ENCODE data around the gene UGT1A8. TPM values are rescaled to one million over a fixed set of nuclear protein-coding genes. Genes with fewer than 3 reads are reported as not detected.

Gene UGT1A8
- total RNA-seq, 1 experiment from 2014 or later: not detected

DNA sequence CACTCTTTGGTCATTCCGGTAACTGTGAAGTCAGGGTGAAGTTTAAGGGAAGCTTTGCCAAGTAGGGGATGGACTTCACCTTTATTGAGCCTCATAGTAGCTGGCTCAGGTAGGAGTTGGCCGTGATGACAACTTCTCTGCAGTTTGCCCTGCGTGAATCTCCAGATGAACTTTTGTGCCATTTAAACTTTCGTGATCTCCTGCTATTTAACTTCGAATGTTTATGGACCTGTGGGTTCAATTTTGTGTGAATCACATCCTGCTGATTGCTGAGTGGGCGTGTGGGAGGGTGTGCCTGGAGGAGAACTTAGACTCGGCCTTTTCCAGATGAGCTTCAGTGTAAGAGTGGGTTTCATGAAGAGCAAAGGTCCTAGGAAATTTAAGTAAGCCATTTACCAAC lies 146.8 kb downstream of the UGT1A8 start:
- DNase-seq (ENCODE audit: low spot score): peak; percentile 29

DNA sequence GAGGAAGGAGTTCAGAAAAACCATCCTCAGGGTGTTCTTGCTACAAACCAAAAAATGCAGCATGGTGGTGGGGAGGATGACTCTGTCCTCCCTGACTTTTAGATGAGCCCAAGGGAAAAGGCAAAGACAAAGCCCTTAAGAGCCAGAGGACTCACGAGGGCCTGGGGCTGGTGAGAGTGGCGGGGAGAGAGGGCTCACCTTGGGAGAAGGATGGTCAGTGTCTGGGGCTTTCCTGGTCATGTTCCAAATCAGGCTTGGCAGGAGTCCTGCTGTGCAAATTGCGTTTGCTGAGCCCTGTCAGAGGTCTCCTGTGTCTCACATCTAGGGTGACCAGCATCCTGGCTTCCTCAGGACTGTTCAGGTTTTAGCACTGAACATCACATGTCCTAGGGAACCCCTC lies 147.3 kb downstream of the UGT1A8 start:
- no peak for DNase-seq (ENCODE audit: low spot score)

DNA sequence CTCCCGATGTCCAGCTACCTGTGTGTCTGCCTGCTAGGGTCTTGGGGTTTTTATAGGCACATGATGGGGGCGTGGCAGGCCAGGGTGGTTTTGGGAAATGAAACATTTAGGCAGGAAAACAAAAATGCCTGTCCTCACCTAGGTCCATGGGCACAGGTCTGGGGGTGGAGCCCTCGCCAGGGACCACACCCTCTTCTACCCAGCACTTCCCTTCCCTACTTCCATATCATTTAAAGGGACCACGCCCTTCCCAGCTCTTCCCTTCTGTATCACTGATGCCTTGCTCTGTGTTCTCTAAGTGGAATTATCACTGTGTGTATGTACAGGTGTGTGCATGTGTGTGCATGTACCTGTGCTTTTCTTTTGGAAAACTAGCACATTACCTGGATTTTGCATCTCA lies 149.0 kb downstream of the UGT1A8 start:
- no peak for DNase-seq (ENCODE audit: low spot score)

DNA sequence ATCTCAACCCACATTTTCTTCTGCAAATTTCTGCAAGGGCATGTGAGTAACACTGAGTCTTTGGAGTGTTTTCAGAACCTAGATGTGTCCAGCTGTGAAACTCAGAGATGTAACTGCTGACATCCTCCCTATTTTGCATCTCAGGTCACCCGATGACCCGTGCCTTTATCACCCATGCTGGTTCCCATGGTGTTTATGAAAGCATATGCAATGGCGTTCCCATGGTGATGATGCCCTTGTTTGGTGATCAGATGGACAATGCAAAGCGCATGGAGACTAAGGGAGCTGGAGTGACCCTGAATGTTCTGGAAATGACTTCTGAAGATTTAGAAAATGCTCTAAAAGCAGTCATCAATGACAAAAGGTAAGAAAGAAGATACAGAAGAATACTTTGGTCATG lies 150.6 kb downstream of the UGT1A8 start:
- DNase-seq (ENCODE audit: low spot score): no peak

DNA sequence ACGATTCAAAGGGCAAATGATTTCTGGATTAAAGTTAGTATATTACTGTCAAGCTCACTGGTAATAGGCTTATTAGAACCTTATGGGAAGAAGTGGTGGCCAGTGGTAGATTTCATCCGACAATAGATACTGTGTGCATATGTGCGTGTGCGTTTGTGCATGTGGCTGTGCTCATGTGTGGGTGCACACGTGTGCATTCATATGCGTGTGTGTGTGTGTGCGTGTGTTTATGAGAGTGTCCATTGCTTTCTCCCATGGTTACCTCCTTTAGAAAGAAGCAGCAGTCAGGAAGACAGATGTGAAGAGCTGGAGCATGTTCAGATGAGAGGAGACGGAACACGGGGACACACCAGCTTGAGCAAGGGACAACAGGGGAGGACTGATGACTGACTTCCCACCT lies 151.8 kb downstream of the UGT1A8 start:
- DNase-seq (ENCODE audit: low spot score): no peak

DNA sequence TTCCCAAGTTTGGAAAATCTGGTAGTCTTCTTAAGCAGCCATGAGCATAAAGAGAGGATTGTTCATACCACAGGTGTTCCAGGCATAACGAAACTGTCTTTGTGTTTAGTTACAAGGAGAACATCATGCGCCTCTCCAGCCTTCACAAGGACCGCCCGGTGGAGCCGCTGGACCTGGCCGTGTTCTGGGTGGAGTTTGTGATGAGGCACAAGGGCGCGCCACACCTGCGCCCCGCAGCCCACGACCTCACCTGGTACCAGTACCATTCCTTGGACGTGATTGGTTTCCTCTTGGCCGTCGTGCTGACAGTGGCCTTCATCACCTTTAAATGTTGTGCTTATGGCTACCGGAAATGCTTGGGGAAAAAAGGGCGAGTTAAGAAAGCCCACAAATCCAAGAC lies 154.7 kb downstream of the UGT1A8 start:
- no peak for DNase-seq (ENCODE audit: low spot score)

- DNase-seq (ENCODE audit: low spot score): no peak
Observed at GRCh38 chr2:233772583-233772982, 155.2 kb downstream of the UGT1A8 start.

DNA sequence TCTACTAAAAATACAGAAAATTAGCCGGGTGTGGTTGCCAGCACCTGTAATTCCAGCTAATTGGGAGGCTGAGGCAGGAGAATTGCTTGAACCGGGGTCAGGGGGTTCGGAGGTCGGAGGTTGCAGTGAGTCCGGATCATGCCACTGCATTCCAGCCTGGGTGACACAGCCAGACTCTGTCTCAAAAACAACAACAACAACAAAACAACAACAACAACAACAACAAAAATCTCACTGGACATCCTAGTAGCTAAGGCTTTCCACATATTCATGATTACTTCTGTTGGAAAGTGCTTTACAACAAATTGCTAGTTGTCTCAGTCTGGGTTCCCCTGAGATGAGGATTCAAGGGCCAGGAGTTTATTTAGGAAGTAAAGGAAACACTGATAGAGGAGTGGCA lies 156.4 kb downstream of the UGT1A8 start:
- DNase-seq (ENCODE audit: low spot score): no peak

- no peak for DNase-seq (ENCODE audit: low spot score)
Observed at GRCh38 chr2:233775414-233775813, 158.0 kb downstream of the UGT1A8 start.

DNA sequence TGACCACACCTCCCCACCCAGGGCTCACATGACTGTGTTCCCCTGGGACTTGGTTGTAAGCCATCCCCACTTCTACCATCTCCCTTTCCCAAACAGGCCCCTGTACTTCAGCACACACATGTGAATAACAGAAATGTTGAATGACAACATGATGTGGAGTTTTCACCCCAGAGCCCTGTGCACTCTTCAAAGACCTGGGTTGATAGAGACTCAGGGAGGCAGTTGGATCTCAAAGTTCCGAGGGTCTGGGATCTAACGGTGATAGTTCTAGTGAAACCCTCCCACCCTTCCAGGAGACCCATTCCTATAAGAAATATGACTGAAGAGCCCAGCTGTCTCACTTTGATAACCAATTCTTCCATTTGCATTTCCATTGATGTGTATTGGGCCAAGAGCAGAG lies 160.6 kb downstream of the UGT1A8 start, which contains the start of gene MROH2A:
MROH2A (plus strand) TSS at position 301 of the 400 bp plus-strand sequence. CDS start 1,029 bp downstream, outside the sequence.
- no peak for DNase-seq (ENCODE audit: low spot score)

DNA sequence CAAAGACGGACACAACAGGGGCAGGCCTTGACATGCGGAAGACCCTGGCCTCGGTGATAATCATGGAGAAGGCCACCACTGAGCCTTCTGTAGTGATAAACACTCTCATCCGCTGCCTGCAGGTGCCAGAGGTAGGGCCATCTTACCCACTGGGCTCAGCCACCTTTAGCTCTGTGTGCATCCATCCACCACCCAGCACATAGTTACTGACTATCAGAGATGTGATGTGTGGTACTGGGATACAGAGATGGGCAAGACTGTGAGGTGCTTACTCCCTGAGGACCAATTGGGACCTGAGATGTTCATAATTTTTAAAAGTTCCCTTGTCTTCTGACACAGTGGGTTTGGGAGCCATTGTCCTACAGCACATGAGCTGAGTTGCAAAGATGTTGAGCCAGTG lies 162.3 kb downstream of the UGT1A8 start:
- DNase-seq (ENCODE audit: low spot score): no peak

DNA sequence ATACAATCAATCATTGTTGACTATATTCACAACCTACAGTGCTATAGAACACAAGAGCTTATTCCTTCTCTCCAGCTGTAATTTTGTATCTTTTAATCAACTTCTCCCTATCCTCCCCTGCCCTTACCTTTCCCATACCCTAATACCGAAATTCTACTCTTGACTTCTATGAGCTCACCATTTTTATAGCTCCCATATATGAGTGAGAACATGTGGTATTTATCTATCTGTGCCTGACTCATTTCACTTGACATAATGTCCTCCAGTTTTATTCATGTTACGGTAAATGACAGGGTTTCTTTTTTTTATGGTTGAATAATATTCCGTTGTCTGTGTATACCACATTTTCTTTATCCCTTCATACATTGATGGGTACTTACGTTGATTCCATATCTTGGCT lies 163.3 kb downstream of the UGT1A8 start:
- no peak for DNase-seq (ENCODE audit: low spot score)

DNA sequence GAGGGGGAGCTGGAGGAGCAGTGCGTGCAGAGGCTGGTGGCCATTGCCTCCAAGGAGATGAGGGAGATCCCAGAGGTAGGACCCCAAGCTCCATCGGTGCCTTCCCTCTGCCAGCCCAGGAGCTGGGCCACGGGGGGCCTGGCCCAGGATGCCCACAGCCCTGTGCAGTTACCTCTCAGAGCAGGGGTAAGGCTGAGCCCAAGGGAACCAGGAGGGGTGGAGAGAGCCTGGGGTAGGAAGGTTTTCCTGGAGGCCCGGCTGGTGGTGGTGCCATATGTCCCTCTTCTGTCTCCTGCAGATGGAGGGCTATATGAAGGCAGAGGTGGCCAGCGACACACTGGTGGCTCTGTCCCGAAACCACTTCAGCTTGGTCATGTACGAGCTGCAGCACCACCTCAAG lies 172.1 kb downstream of the UGT1A8 start:
- no peak for DNase-seq (ENCODE audit: low spot score)

- DNase-seq (ENCODE audit: low spot score): no peak
Observed at GRCh38 chr2:233791151-233791882, 173.9 kb downstream of the UGT1A8 start.

DNA sequence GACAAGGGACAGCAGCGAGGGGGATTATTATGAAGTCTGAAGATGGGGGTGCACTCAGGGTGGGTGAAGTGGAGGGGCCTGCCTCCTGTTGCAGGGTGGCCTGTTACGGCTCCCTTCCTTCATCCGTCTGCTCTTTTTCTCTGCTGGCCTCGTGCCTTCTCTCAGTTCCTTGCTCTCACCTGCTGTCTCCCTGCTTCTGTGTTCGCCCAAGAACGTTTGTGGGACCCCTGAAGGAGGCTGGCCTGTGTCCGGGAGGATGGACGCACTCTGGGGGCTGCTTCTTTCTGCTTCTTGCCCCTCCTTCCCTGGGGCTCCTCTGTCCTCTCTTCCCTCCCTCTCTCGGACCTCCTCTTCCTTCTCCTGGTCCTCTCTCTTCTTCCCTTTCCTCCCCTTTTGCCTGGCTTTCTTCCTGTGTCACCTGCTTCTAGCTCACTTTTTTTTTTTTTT lies 174.5 kb downstream of the UGT1A8 start:
- no peak for DNase-seq (ENCODE audit: low spot score)

DNA sequence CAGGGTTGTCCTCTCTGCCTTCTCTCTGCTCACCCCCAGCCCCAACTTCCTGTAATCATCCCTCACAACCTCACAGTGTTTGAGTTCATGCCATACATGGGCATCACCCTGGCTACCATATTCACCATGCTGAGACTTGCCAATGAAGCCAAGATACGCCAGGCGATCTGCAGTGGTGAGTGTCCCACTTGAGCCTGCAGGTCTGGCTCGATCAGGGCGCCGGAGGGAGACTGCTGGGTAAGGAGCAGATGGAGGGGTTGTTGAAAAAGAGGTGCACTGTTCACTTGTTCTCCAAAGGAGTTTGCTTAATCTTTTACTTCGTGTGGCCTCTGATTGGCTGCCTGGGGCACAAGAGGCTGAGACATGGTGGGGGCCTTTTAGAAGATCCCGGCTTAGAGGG lies 175.3 kb downstream of the UGT1A8 start:
- no peak for DNase-seq (ENCODE audit: low spot score)

DNA sequence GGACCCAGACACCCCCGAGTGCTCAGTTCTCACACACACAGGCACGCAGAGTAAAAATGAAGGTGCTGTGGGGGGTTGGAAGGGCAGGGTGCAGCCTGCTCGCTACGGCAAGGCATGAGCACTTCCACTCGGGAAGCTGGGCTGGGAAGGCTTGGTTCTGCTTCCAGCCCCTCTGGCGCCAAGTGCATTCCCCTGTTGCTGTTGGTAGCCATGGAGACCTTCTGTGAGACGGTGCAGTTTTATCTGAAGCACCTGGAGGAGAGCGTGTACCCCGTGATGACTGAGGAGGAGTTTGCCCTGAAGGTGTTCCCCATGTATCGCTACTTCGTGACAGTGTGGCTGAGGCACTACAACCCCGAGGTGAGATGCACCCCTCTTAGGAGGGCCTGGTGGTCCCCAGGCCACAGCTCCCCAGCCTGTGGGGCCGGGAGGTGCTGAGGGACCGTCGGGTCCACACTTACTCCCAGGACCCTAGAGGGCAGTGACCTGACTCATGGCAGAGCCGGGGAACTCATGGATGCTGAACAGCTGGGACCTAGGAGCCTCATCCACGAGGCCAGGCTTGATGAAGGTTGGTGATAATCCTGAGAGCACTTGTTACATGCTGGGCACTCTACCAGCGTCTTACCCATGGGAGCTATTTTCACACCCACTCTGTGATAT lies 176.2 kb downstream of the UGT1A8 start:
- DNase-seq (ENCODE audit: low spot score): no peak

DNA sequence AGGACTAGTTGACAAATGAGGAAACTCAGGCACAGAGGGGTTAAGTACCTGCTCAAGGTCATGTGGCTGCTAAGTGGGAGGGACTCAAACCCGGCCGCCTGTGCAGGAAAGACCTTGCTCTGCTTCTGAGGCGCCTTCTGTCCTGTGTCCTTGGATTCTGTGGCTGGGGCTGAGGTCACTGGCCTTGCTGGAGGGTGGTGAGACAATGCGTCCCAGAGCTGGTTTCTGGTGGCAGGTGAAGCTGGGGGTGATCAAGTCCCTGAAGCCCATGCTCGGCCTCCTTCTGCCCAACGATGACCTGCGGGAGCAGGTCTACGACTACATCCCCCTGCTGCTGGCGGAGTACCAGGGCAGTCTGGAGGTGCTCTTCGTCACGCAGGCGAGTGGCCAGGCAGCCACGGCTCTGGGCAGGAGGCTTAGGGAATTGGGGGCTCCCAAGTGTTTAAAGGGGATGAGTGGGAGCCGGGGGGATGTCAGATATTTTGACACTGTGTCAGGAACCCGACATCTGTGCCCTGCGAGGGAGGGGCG lies 176.8 kb downstream of the UGT1A8 start:
- no peak for DNase-seq (ENCODE audit: low spot score)

- DNase-seq (ENCODE audit: low spot score): no peak
Observed at GRCh38 chr2:233795735-233796171, 178.3 kb downstream of the UGT1A8 start.

DNA sequence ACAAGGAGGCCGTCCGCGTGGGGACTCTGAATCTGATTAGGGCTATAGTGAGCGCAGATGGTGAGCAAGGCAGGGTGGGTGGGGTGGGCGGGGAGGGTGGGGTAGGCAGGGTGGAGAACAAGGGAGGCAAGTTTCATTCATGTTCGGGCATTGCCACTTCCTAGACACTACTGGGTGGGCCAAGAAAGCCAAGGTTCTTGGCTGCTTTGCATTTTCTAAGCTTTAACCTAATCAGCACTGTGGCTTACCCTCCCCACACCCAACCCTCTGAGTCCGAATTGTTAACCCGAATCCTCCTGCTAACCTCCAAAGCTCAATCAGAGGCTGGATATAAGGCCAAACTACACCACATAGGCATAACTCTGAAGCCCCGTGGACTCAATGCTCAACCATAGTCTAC lies 178.8 kb downstream of the UGT1A8 start:
- DNase-seq (ENCODE audit: low spot score): no peak

DNA sequence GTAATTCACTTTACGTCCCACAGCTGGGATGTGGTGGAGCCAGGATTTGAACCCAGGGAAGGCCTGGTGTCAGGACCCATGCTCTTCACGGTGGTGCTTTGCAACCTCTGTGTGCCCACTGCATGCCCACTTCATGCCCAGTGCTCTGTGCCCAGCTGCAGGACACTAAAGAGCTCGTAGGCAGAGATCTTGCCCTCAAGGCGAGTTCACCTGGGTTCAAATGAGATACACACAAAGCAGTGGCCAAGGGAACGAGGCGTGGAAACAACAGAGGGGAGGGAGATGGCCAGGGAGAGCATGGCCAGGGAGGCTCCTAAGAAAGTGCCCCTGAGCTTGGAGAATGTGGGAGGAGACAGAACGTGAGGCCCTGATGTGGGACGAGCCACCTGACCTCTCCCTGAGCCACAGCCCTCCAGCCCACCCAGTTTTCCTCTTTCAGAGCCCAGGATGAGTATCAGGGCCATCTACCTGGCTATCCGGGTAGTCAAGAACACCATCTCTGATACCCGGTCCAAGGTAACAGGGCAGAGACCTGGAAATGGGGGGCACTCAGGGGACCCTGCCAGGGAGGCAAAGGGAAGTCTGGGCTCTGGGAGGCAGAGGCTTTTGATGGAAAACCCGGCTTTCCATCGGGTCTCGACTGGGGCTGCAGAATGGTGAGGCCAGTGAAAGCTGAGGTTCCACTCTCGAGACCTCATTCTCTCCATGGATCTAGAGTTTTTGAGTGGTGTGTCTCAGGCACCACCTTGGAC lies 181.1 kb downstream of the UGT1A8 start:
- DNase-seq (ENCODE audit: low spot score): no peak

DNA sequence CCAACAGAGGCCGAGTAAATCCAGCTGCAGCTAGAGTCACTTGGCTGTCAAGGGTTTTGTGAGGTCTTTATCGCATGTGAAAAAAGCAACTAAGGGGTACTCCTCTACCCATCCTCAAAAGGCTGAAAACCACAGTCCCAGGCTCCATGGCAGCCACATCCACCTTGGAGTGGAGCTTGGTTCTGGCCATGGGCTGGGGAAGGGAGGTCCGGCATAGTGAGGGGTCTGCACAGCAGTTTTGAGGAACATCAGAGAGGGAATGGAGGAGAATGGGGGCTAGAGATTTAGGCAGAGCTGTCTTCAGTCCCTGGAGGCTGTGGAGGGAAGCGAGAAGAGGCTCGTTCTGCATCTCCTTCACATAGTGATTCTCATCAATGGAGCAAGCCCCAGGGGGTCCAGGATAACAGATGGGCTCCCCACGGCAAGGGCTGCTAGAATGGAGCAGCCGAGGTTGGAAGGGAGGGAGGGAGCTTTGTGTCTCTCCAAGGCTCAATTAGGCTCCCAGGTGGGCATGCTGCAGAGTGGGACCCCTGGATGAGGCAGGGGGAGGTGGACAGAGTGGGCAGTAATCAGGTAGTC lies 181.7 kb downstream of the UGT1A8 start:
- no peak for DNase-seq (ENCODE audit: low spot score)
